GM12864 (cell line): Measurements from ENCODE around the gene CDADC1.

ENCODE experiments used
- DNase-seq: peaks from one replicate; pipeline ENCODE4 v3.0.0-alpha.2; 2011; ENCODE audit warnings: low read depth
- H3K4me3 ChIP-seq: 2 replicates; pipeline ENCODE4 v1.5.1; 2011; ENCODE audit warnings: mild to moderate bottlenecking, low read depth, low read length, control low read depth
- CTCF ChIP-seq: IDR thresholded peaks from 2 replicates; pipeline ENCODE4 v1.5.1; 2011; ENCODE audit warnings: low read depth, mild to moderate bottlenecking, moderate library complexity, low read length, control low read depth, inconsistent platforms; ENCODE audit errors: missing control alignments

Gene CDADC1

GRCh38 chr13:49220036-49220855 lies 27.5 kb upstream of the CDADC1 start, which contains the start of gene MLNR:
Gene MLNR (plus strand): TSS chr13:49220338. CDS start chr13:49220338, 0 bp downstream.
- H3K4me3 ChIP-seq, result peak within 1 kb of the TSS; percentile 31

DNA sequence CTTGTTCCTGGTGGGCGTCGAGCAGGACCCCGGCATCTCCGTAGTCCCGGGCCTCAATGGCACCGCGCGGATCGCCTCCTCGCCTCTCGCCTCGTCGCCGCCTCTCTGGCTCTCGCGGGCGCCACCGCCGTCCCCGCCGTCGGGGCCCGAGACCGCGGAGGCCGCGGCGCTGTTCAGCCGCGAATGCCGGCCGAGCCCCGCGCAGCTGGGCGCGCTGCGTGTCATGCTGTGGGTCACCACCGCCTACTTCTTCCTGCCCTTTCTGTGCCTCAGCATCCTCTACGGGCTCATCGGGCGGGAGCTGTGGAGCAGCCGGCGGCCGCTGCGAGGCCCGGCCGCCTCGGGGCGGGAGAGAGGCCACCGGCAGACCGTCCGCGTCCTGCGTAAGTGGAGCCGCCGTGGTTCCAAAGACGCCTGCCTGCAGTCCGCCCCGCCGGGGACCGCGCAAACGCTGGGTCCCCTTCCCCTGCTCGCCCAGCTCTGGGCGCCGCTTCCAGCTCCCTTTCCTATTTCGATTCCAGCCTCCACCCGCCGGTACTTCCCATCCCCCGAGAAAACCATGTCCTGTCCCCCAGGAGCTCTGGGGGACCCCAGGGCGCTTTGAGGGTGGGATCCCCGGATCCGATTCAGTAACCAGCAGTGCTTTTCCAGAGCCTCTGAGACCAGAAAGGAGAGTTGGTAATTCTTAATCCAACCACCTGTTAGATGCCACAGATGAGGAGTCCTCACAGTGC lies 26.7 kb upstream of the CDADC1 start:
- H3K4me3 ChIP-seq, result peak overlapping the region; percentile 31
- DNase-seq, result no peak
- TF ChIP-seq CTCF, result no peak

More at GRCh38 chr13:49220036-49220855, 27.5 kb upstream of the CDADC1 start, which contains the start of gene MLNR:
- DNase-seq, result no peak
- TF ChIP-seq CTCF, result peak; percentile 39

- no peak for TF ChIP-seq CTCF
- H3K4me3 ChIP-seq, result no peak overlapping the region
- DNase-seq, result no peak
These were observed 26.1 kb upstream of the CDADC1 start for GRCh38 chr13:49221590-49221965.

DNA sequence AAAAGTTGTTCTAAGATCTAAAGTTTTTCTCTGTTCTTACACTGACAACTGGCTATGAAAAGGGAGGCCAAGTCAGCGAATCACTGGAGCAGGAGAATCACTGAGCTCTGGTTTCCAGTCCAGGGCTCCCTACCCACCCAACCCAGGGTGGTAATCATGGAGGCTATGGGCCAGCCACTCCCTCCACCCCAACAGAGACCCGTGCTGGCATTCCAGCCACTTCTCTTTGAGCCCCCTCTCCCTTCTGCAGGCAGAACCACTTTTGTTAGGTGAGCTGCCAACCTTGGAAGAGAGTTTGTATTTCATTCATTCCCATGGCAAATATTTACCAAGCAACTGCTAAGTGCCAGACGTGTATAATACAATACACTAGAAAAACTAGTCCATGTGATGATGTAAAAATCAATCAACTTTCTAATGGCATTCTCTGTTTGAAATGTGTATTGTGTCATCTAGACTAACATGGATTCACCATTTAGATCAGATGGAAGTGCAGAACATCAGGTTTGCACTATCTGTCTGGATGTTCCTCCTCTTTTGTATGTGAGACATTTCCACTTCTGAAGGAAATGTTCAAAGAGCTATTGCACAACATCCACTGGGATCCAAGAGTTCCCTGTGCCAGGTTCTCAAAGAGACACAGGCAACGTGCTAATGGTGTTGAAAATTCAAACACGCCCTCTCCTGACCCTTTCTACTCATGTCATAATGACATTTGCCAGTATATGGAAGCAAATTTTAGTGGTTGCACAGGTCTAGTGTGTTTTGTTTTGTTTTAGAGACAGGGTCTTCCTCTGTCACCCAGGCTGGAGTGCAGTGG lies 22.3 kb upstream of the CDADC1 start:
- TF ChIP-seq CTCF, result no peak
- no peak for DNase-seq
- H3K4me3 ChIP-seq, result no peak overlapping the region

GRCh38 chr13:49226613-49227012 lies 21.1 kb upstream of the CDADC1 start:
- TF ChIP-seq CTCF, result no peak
- H3K4me3 ChIP-seq, result no peak overlapping the region
- DNase-seq, result no peak

DNA sequence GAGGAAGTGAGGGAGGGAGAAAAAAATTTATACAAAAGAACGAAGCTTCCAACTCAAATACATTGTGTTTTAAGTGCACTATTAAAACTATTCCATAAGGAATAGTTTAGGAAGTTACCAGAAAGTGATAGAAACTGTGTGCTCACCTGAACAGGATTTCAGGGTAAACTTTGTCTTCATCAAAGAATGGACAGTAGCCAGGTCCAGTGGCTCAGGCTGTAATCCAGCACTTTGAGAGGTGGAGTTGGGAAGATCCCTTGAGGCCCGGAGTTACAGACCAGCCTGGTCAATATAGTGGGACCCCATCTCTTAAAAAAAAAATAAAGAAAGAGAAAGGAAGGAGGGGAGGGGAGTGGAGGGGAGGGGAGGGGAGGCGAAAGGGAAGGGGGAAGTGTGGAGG lies 13.0 kb upstream of the CDADC1 start:
- no peak overlapping the region for H3K4me3 ChIP-seq
- no peak for DNase-seq
- no peak for TF ChIP-seq CTCF
